HT1080 (cell line): ENCODE measurements around the gene PRRG1. TPM values are rescaled to one million over a fixed set of nuclear protein-coding genes. Genes with fewer than 3 reads are reported as not detected.
"Not testable (repeated sequence)": the region's sequence is repeated elsewhere in the genome, so short reads cannot be mapped to it uniquely, and the experiment has no call there.

Experiments used
- DNase-seq: peaks from one replicate; pipeline ENCODE4 v3.0.0-alpha.2; 2015; ENCODE audit warnings: low read depth
- total RNA-seq: library from RNA; depleted of rRNA; stranded (reverse); fragments of >200 nt; shearing (Covaris generic); gene quantifications from 2 replicates; pipeline ENCODE4 v1.2.3, GENCODE V29; 2014; rRNA removed

The PRRG1 gene
- total RNA-seq, 1 experiment from 2014 or later, result 13.7 TPM

- no peak for DNase-seq
Observed at GRCh38 chrX:37468124-37468739, 119.1 kb downstream of the PRRG1 start.

DNA sequence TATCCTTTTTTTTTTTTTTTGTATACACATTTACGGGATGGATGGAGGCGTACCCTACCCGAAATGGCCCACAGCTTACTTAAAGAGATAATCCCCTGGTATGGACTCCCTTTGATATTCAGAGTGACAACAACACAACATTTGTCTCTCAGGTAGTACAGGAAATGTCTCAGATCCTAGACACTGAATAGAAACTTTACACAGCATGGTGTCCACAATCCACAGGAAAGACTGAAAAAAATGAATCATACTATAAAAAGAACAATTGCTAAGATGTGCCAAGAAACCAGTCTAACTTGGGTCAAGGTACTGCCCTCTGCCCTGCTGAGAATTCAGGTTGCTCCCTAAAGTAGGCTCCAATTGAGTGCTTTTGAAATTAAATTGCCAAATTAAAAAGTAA lies 121.5 kb downstream of the PRRG1 start:
- DNase-seq, result peak; percentile 52

GRCh38 chrX:37472836-37473235 lies 123.7 kb downstream of the PRRG1 start:
- no peak for DNase-seq

DNA sequence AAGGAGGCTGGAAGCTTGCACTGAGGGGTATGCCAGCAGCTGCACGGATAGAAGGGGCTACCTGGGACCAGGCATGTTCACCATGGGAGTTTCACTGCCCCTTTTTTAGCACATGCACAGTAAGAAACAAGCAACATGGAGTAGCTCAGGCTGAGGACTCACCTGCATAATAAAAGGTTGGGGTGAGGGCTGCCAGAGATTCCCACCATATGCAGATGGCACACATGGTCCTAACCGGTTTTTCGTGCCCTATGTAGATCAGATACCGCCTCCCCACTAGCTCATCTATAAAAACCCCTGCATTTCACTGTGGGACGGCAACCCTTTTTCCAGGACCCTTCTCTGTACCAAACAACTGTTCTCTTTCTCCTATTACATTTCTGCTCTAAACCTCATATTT lies 125.3 kb downstream of the PRRG1 start:
- DNase-seq, result no peak

GRCh38 chrX:37476571-37477170 lies 127.5 kb downstream of the PRRG1 start:
- DNase-seq, result no peak

DNA sequence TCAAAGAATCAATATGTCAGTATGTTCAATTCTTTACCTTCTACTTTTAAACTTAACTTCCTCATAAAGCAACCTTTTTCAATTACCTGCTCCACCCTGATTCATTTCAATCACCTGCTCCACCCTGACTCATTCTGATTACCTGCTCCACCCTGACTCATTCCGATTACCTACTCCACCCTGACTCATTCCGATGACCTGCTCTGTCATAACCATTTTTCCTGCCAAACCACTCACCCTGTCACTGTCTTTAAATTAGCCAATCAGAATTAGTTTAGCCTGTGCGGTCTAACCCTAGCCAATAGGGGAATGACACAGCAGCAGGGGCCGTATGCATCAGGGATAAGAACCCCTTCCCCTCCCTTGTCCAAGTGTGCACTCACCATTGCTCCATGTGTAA lies 135.2 kb downstream of the PRRG1 start:
- peak; percentile 54 for DNase-seq

DNA sequence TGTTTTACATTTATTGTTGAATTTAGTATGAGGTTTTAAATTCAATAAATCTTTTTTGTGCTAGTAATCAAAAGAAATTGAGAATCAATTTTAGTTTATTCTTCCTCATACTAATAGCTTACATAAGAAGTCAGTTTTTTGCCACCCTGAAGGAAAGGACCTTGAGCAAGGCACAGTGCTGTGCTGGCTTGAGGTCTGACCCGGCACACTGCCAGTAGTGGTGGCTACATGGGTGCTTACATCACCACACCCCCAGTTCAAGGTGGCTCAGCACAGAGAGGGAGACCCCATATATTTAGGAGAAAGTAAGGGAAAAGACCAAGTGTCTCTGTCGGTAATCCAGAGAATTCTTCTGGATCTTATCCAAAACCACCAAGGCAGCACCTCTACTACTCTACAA lies 136.3 kb downstream of the PRRG1 start:
- DNase-seq, result no peak

DNA sequence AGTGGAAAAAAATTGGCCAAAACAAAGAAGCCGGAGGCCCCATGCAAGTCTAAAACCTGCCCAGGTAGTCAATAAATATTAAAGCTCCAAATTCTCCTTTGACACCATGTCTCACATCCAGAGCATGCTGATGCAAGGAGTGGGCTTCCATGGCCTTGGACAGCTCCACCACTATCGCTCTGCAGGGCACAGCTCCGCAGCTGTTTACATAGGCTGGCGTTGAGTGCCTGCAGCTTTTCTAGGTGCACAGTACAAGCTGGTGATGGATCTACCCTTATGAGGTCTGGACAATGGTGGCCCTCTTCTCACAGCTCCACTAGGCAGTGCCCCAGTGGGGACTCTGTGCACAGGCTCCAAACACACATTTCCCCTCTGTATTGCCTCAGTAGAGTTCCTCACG lies 138.1 kb downstream of the PRRG1 start:
- DNase-seq, result no peak

DNA sequence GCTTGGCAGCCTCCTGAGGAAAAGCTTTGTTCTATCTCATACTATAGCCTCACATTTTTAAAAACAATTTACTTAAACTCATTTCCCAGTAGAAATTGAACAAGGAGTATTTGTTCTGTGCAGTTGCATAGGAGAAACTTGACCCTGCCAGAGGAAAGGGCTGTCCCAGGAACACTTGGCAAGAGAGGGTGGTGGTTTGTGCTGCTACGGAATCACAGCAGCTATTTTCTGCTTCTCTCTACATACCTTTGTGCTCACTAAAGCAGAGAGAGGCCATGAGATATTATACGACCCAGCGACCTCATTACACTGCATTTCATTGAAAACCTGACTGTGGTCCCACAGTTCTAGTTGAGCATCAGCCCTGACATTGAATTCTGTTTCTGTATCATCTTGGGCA lies 139.2 kb downstream of the PRRG1 start:
- no peak for DNase-seq

GRCh38 chrX:37491686-37492085 lies 142.5 kb downstream of the PRRG1 start:
- DNase-seq, result no peak

DNA sequence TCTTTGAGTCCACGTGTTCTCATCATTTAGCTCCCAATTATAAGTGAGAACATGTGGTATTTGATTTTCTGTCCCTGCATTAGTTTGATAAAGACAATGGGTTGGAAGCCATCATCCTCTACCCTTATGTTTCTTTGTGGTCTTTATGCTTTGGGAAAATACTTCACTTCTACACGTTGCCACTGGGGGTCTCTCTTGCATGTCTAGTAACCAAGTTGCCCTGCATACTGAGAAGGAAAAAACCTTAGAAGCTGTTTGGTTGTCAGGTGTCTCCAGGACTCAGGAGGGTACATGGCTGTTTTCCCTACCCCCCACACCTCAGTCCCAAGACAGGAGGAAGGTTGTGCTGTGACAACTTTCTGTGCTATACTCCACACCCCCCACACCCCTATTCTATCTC lies 146.6 kb downstream of the PRRG1 start:
- DNase-seq, result peak; percentile 1

DNA sequence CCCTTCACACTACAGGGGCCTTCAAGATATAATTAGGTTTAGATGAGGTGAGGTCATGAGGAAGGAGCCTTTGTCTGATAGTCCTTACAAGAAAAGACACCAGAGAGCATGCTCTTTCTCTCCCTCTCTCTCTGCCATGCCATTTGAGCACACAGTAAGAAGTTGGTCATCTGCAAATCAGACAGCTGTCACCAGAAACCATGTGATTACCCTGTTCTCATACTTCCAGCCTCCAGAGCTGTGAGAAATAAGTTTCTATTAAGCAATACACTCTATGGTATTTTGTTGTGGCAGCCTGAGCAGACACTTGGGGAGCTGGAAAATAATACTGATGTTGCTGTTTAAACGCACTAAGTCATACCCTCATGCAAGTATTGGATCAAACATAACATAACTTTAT lies 148.0 kb downstream of the PRRG1 start:
- DNase-seq, result not testable (repeated sequence)

- DNase-seq, result not testable (repeated sequence)
Observed at GRCh38 chrX:37498323-37498722, 149.2 kb downstream of the PRRG1 start.

DNA sequence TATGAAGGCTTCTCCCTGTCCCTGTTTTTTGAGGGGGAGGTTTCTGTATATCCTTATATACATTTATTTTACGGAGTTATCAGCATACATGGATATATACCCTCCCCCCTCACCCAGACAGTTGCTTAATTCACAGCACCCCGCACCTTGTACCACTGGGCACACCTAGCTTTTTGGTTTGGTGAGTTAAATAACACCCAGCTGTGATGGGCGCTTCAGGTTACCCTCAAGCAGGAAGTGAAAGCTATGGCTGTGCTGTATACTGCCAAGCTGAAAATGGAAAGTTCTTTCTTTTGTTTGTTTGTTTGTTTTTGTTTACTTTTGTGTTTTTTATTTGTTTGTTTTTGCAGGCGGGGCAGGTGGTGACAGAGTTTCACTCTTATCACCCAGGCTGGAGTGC lies 150.5 kb downstream of the PRRG1 start:
- DNase-seq, result not testable (repeated sequence)

GRCh38 chrX:37504991-37505390 lies 155.8 kb downstream of the PRRG1 start:
- DNase-seq, result no peak

Other genes starting within 250 kb of the PRRG1 start
- gene LANCL3, start 222.3 kb downstream of the PRRG1 start, total RNA-seq, result 1.8 and 1.9 TPM in 2 replicates